Muscle of leg (tissue), 16 donors: ENCODE measurements around the gene SLU7. TPM values are rescaled to one million over a fixed set of nuclear protein-coding genes. Genes with fewer than 3 reads are reported as not detected.

Experiments
- DNase-seq: peaks from one replicate; pipeline ENCODE4 v3.0.0; 2013
- H3K27ac ChIP-seq: one replicate; pipeline ENCODE4 v1.5.1; 2013; ENCODE audit warnings: mild to moderate bottlenecking, low read length, control low read depth
- H3K27me3 ChIP-seq: one replicate; pipeline ENCODE4 v1.6.1; 2013; ENCODE audit warnings: low read length; ENCODE audit not compliant: control insufficient read depth, insufficient read depth
- H3K36me3 ChIP-seq: one replicate; pipeline ENCODE4 v1.6.1; 2013; ENCODE audit warnings: low read length; ENCODE audit not compliant: control insufficient read depth, insufficient read depth
- H3K4me1 ChIP-seq: one replicate; pipeline ENCODE4 v1.6.1; 2013; ENCODE audit warnings: low read length; ENCODE audit not compliant: control insufficient read depth, insufficient read depth
- H3K4me3 ChIP-seq: one replicate; pipeline ENCODE4 v1.5.1; 2013; ENCODE audit warnings: low read length, control low read depth
- H3K9me3 ChIP-seq: replicated peaks from 2 replicates; pipeline ENCODE4 v1.6.1; 2013; ENCODE audit warnings: low read depth, low read length; ENCODE audit not compliant: control insufficient read depth
- WGBS: methylation state at CpG from one replicate; pipeline ENCODE4 v1.1.5; 2013; ENCODE audit warnings: missing lambda C conversion rate; ENCODE audit not compliant: insufficient coverage; 5-methylcytosine and 5-hydroxymethylcytosine counted together
- long read RNA-seq, 11 donors: transcript quantifications; one replicate each; lab custom pipeline, GENCODE V29; 2026
- polyA plus RNA-seq, 8 donors: library from polyadenylated mRNA; unstranded; fragments of 120-200 nt; gene quantifications; one replicate each; pipeline versions ENCODE4 v1.2.1 to v1.2.3, GENCODE V29; 2013; ENCODE audit warnings: inconsistent platforms in 1 of 8, low replicate concordance in 1 of 8; ENCODE audit not compliant: insufficient read length in 8 of 8, insufficient read depth in 1 of 8
- total RNA-seq: library from RNA; stranded (reverse); fragments of 120-200 nt; gene quantifications from one replicate; pipeline ENCODE4 v1.2.4, GENCODE V29; 2013

SLU7 gene
- total RNA-seq: 33.6 TPM
- 10 to 100 TPM; 28.3 to 49.3 (median 40.7) TPM for polyA plus RNA-seq
- long read RNA-seq, donor 1, partial matches to known transcripts: 0 of 3 reads
- long read RNA-seq, donor 1, other reads (novel, unspliced or antisense): 0 of 3 reads
- long read RNA-seq, donor 2: 0 reads
- long read RNA-seq, donor 3, transcript SLU7-201 (16 exons, 3,793 nt): major isoform, 5 of 12 reads
- long read RNA-seq, donor 3, partial matches to known transcripts: 7 of 12 reads
- long read RNA-seq, donor 3, other reads (novel, unspliced or antisense): 0 of 12 reads
- long read RNA-seq, donor 4, partial matches to known transcripts: 0 of 3 reads
- long read RNA-seq, donor 4, other reads (novel, unspliced or antisense): 0 of 3 reads
- long read RNA-seq, donor 5, transcript SLU7-201 (16 exons, 3,793 nt): major isoform, 6 of 42 reads
- long read RNA-seq, donor 5, partial matches to known transcripts: 36 of 42 reads
- long read RNA-seq, donor 5, other reads (novel, unspliced or antisense): 0 of 42 reads
- long read RNA-seq, donor 6, partial matches to known transcripts: 17 of 21 reads
- long read RNA-seq, donor 6, other reads (novel, unspliced or antisense): 0 of 21 reads
- long read RNA-seq, donor 7, partial matches to known transcripts: 21 of 26 reads
- long read RNA-seq, donor 7, other reads (novel, unspliced or antisense): 0 of 26 reads
- long read RNA-seq, donor 8, partial matches to known transcripts: 9 of 12 reads
- long read RNA-seq, donor 8, other reads (novel, unspliced or antisense): 0 of 12 reads
- long read RNA-seq, donor 9, partial matches to known transcripts: 6 of 11 reads
- long read RNA-seq, donor 9, other reads (novel, unspliced or antisense): 0 of 11 reads
- long read RNA-seq, donor 10, partial matches to known transcripts: 35 of 38 reads
- long read RNA-seq, donor 10, other reads (novel, unspliced or antisense): 0 of 38 reads
- long read RNA-seq, donor 11, partial matches to known transcripts: 16 of 18 reads
- long read RNA-seq, donor 11, other reads (novel, unspliced or antisense): 0 of 18 reads

- Histone ChIP-seq H3K4me3 (peak within 1 kb of the TSS; percentile 70), H3K27ac (peak within 1 kb of the TSS; percentile 96), H3K9me3 (no peaks in the 10 kb centered on the region), H3K27me3 (no peaks in the 10 kb centered on the region), H3K36me3 (peaks cover 5% of the 10 kb centered on the region), H3K4me1 (peaks cover 17% of the 10 kb centered on the region)
- peak; percentile 99 for DNase-seq
- WGBS: under 1% methylated on average over 43 of the region's 48 CpGs
These were observed at the start of gene SLU7 for GRCh38 chr5:160418561-160419457. SLU7 (minus strand) TSS chr5:160419081; CDS start chr5:160415294, 3,787 bp downstream.

GRCh38 chr5:160468363-160468975 lies 49.6 kb upstream of the SLU7 start:
- DNase-seq: no peak
- Histone ChIP-seq H3K4me1 (peaks cover 7% of the 10 kb centered on the region), H3K36me3 (no peaks in the 10 kb centered on the region), H3K27ac (peak overlapping the region; percentile 3), H3K4me3 (no peak overlapping the region), H3K9me3 (no peaks in the 10 kb centered on the region), H3K27me3 (no peaks in the 10 kb centered on the region)
- 62% methylated on average over 3 of the region's 3 CpGs for WGBS

- Histone ChIP-seq H3K4me1 (peaks cover 7% of the 10 kb centered on the region), H3K27ac (peak overlapping the region; percentile 40), H3K4me3 (no peak overlapping the region), H3K27me3 (no peaks in the 10 kb centered on the region), H3K9me3 (no peaks in the 10 kb centered on the region), H3K36me3 (no peaks in the 10 kb centered on the region)
- DNase-seq: peak; percentile 73
- WGBS: 22% methylated on average over 21 of the region's 29 CpGs
These were observed 48.9 kb upstream of the SLU7 start for GRCh38 chr5:160467555-160468362.

GRCh38 chr5:160466889-160467554 lies 48.1 kb upstream of the SLU7 start:
- 27% methylated on average over 6 of the region's 9 CpGs for WGBS
- peak; percentile 49 for DNase-seq
- H3K4me1 ChIP-seq: peaks cover 7% of the 10 kb centered on the region
- no peaks in the 10 kb centered on the region for H3K9me3 ChIP-seq
- no peaks in the 10 kb centered on the region for H3K36me3 ChIP-seq
- no peak overlapping the region for H3K4me3 ChIP-seq
- H3K27ac ChIP-seq: peak overlapping the region; percentile 40
- no peaks in the 10 kb centered on the region for H3K27me3 ChIP-seq

DNA sequence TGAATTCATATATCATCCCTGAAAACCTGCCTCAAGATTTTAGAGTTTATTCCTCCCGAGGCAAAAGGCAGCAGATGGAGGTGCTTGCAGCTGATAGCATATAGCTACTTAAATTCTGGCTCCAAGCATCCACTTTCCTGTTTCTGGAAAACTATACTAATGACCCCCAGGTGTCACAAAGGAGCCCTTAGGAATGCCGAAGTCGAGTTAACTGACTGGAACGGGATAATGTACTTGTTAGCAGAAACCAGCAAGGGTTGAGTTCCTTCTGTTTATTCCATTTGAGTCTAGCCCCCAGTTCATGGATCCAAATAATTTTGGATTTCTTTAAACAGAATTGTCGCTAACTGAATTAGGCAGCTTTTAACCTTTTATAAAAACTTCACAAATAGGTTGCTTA lies 47.2 kb upstream of the SLU7 start:
- WGBS: 0% methylated on average over 1 of the region's 5 CpGs
- no peaks in the 10 kb centered on the region for H3K36me3 ChIP-seq
- H3K27me3 ChIP-seq: no peaks in the 10 kb centered on the region
- no peak overlapping the region for H3K27ac ChIP-seq
- DNase-seq: no peak
- no peak overlapping the region for H3K4me3 ChIP-seq
- H3K9me3 ChIP-seq: no peaks in the 10 kb centered on the region
- H3K4me1 ChIP-seq: peaks cover 7% of the 10 kb centered on the region

GRCh38 chr5:160464466-160464797 lies 45.6 kb upstream of the SLU7 start:
- no peaks in the 10 kb centered on the region for H3K27me3 ChIP-seq
- no peak for DNase-seq
- no peaks in the 10 kb centered on the region for H3K9me3 ChIP-seq
- no peaks in the 10 kb centered on the region for H3K36me3 ChIP-seq
- H3K4me3 ChIP-seq: no peak overlapping the region
- WGBS: no CpG with 5 or more reads among the region's 4 CpGs
- H3K4me1 ChIP-seq: peaks cover 7% of the 10 kb centered on the region
- no peak overlapping the region for H3K27ac ChIP-seq

GRCh38 chr5:160463740-160464465 lies 45.0 kb upstream of the SLU7 start:
- DNase-seq: no peak
- H3K27ac ChIP-seq: no peak overlapping the region
- no peaks in the 10 kb centered on the region for H3K27me3 ChIP-seq
- WGBS: 57% methylated on average over 4 of the region's 7 CpGs
- H3K4me3 ChIP-seq: no peak overlapping the region
- peaks cover 7% of the 10 kb centered on the region for H3K4me1 ChIP-seq
- H3K36me3 ChIP-seq: no peaks in the 10 kb centered on the region
- H3K9me3 ChIP-seq: no peaks in the 10 kb centered on the region

DNA sequence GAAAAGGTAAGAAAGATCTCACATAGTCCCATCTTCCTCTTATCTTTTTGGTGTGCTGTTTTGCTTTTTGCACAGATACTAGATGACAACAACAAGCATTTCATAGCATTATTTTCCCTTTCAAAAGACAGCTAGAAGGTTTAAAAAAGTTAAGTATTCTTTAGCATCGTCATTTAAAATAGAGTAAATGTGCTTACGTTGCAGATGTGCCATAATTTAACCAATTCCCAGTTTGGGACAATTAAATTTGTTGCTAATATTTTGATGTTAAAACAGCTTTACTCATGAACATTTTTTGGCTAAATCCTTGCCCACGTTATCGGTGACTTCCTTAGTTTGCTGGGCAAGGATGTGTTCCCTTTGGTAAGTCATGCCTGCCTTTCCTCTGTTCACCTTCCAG lies 44.3 kb upstream of the SLU7 start:
- Histone ChIP-seq H3K27ac (no peak overlapping the region), H3K27me3 (no peaks in the 10 kb centered on the region), H3K4me3 (no peak overlapping the region), H3K9me3 (no peaks in the 10 kb centered on the region), H3K36me3 (no peaks in the 10 kb centered on the region), H3K4me1 (peaks cover 7% of the 10 kb centered on the region)
- DNase-seq: no peak
- WGBS: no CpG with 5 or more reads among the region's 4 CpGs
